H1 (cell line): Measurements from ENCODE around the gene LITAF. TPM values are rescaled to one million over a fixed set of nuclear protein-coding genes. Genes with fewer than 3 reads are reported as not detected.
"Not testable (repeated sequence)": the region's sequence is repeated elsewhere in the genome, so short reads cannot be mapped to it uniquely, and the experiment has no call there.

ENCODE experiments used
- CTCF ChIA-PET: fragments of 300-600 bp; sonication (Branson Sonifier 250); formaldehyde crosslinking; loops from one replicate; lab custom pipeline; 2021; ENCODE audit not compliant: partially characterized antibody; lab: Charles Lee
- POLR2A ChIA-PET: fragments of 300-600 bp; sonication (Branson Sonifier 250); formaldehyde crosslinking; loops from one replicate; lab custom pipeline; 2021; ENCODE audit warnings: inconsistent platforms; ENCODE audit not compliant: partially characterized antibody; lab: Charles Lee
- DNase-seq, 2 experiments: peaks; one replicate each; pipeline versions ENCODE4 v3.0.0 to v3.0.0-alpha.2; 2010 to 2022; ENCODE audit warnings: low spot score in 2 of 2, low read depth in 1 of 2, mixed read lengths in 1 of 2
- FAIRE-seq: peaks from 2 replicates; lab custom pipeline; 2011; peaks lifted over from hg19 to GRCh38; lab: Jason Lieb, UNC
- H2AFZ ChIP-seq: 2 replicates; pipeline ENCODE4 v1.8.1; 2012; ENCODE audit warnings: low read length, inconsistent platforms
- H2AK5ac ChIP-seq: 2 replicates; pipeline ENCODE4 v1.6.1; 2013; ENCODE audit warnings: low read depth, low read length
- H2BK120ac ChIP-seq: replicated peaks from 2 replicates; pipeline ENCODE3; 2013; ENCODE audit warnings: low read depth, low read length, inconsistent platforms
- H2BK12ac ChIP-seq: 2 replicates; pipeline ENCODE4 v1.6.1; 2013; ENCODE audit warnings: low read depth, low read length
- H2BK15ac ChIP-seq: 2 replicates; pipeline ENCODE4 v1.6.1; 2013; ENCODE audit warnings: low read length
- H2BK20ac ChIP-seq: 2 replicates; pipeline ENCODE4 v1.6.1; 2013; ENCODE audit warnings: low read length
- H2BK5ac ChIP-seq: 2 replicates; pipeline ENCODE4 v1.6.1; 2013; ENCODE audit warnings: low read depth, low read length
- H3K14ac ChIP-seq: 2 replicates; pipeline ENCODE4 v1.6.1; 2013; ENCODE audit warnings: inconsistent platforms; ENCODE audit not compliant: insufficient read length
- H3K18ac ChIP-seq: 2 replicates; pipeline ENCODE4 v1.6.1; 2013; ENCODE audit warnings: low read length; ENCODE audit errors: extremely low read depth
- H3K23ac ChIP-seq: 2 replicates; pipeline ENCODE4 v1.6.1; 2013; ENCODE audit warnings: inconsistent platforms; ENCODE audit not compliant: insufficient read length
- H3K23me2 ChIP-seq: 2 replicates; pipeline ENCODE4 v1.6.1; 2013; ENCODE audit warnings: low read depth, low read length
- H3K27ac ChIP-seq: 2 replicates; pipeline ENCODE4 v1.6.1; 2011; ENCODE audit warnings: low read depth, low read length, inconsistent platforms
- H3K27me3 ChIP-seq, 4 experiments: replicated peaks in 1 of 4; 1 replicate in 1 of 4; 2 replicates in 3 of 4; pipeline versions ENCODE4 v1.6.1 to v1.8.1; 2011 to 2013; ENCODE audit warnings: low read length in 3 of 4, mild to moderate bottlenecking in 3 of 4, inconsistent platforms in 2 of 4, mixed read lengths in 2 of 4, moderate library complexity in 1 of 4; ENCODE audit not compliant: control insufficient read depth in 3 of 4, insufficient read depth in 3 of 4; ENCODE audit errors: extremely low read depth in 1 of 4
- H3K36me3 ChIP-seq, 4 experiments: 2 replicates each; pipeline versions ENCODE4 v1.6.1 to v1.8.1; 2011 to 2013; ENCODE audit warnings: mild to moderate bottlenecking in 4 of 4, low read length in 3 of 4, moderate library complexity in 2 of 4, control low read depth in 1 of 4, inconsistent platforms in 1 of 4; ENCODE audit not compliant: insufficient read depth in 4 of 4, control insufficient read depth in 2 of 4
- H3K4ac ChIP-seq: replicated peaks from 2 replicates; pipeline ENCODE3; 2013; ENCODE audit warnings: low read length, low read depth, mixed read lengths, inconsistent platforms; ENCODE audit not compliant: insufficient read length
- H3K4me1 ChIP-seq, 4 experiments: replicated peaks in 1 of 4; 1 replicate in 1 of 4; 2 replicates in 3 of 4; pipeline versions ENCODE4 v1.6.1 to v1.8.1; 2011 to 2013; ENCODE audit warnings: low read length in 3 of 4, inconsistent platforms in 2 of 4, mixed read lengths in 1 of 4; ENCODE audit not compliant: insufficient read depth in 4 of 4, control insufficient read depth in 3 of 4
- H3K4me2 ChIP-seq, 2 experiments: 2 replicates each; pipeline versions ENCODE4 v1.6.1 to v1.8.1; 2011 to 2013; ENCODE audit warnings: low read depth in 2 of 2, low read length in 2 of 2, control low read depth in 1 of 2, inconsistent platforms in 1 of 2, mild to moderate bottlenecking in 1 of 2; ENCODE audit not compliant: insufficient read depth in 1 of 2
- H3K4me3 ChIP-seq, 4 experiments: fragments of 200-600, 300-600 bp in 1 of 4; sonication (generic), shearing (Covaris generic), sonication (Bioruptor Twin) in 1 of 4; 2 replicates each; pipeline versions ENCODE4 v1.5.1 to v1.8.1; 2011 to 2016; ENCODE audit warnings: low read length in 4 of 4, low read depth in 3 of 4, control low read depth in 2 of 4, inconsistent platforms in 2 of 4, mild to moderate bottlenecking in 2 of 4, mixed read lengths in 1 of 4, moderate library complexity in 1 of 4; ENCODE audit not compliant: insufficient read depth in 2 of 4; ENCODE audit errors: extremely low read depth in 1 of 4
- H3K56ac ChIP-seq: replicated peaks from 2 replicates; pipeline ENCODE3; 2013; ENCODE audit warnings: low read depth, mild to moderate bottlenecking, mixed read lengths, low read length, inconsistent platforms; ENCODE audit not compliant: insufficient read length
- H3K79me1 ChIP-seq: 2 replicates; pipeline ENCODE4 v1.6.1; 2013; ENCODE audit warnings: low read depth, low read length, control low read depth
- H3K79me2 ChIP-seq, 2 experiments: 2 replicates each; pipeline versions ENCODE4 v1.6.1 to v1.8.1; 2012 to 2013; ENCODE audit warnings: low read length in 2 of 2, mild to moderate bottlenecking in 2 of 2, inconsistent platforms in 1 of 2; ENCODE audit not compliant: insufficient read depth in 2 of 2, control insufficient read depth in 1 of 2
- H3K9ac ChIP-seq, 4 experiments: replicated peaks in 1 of 4; 1 replicate in 1 of 4; 2 replicates in 3 of 4; pipeline versions ENCODE4 v1.6.1 to v1.8.1; 2011 to 2013; ENCODE audit warnings: low read depth in 3 of 4, low read length in 3 of 4, control low read depth in 2 of 4, mild to moderate bottlenecking in 2 of 4, moderate library complexity in 2 of 4, inconsistent platforms in 1 of 4; ENCODE audit errors: extremely low read depth in 1 of 4
- H3K9me3 ChIP-seq, 2 experiments: 2 replicates each; pipeline versions ENCODE4 v1.6.1 to v1.8.1; 2012 to 2013; ENCODE audit warnings: mild to moderate bottlenecking in 2 of 2, moderate library complexity in 2 of 2, control low read depth in 1 of 2, inconsistent platforms in 1 of 2, low read depth in 1 of 2, low read length in 1 of 2, mixed read lengths in 1 of 2; ENCODE audit not compliant: insufficient read depth in 2 of 2
- H4K20me1 ChIP-seq, 2 experiments: replicated peaks in 1 of 2; 2 replicates each; pipeline versions ENCODE3 to v1.8.1; 2011 to 2013; ENCODE audit warnings: inconsistent platforms in 2 of 2, low read length in 2 of 2, mild to moderate bottlenecking in 1 of 2; ENCODE audit not compliant: insufficient read depth in 2 of 2, control insufficient read depth in 1 of 2
- H4K5ac ChIP-seq: 2 replicates; pipeline ENCODE4 v1.6.1; 2013; ENCODE audit warnings: low read length, low read depth, mixed read lengths, inconsistent platforms; ENCODE audit not compliant: insufficient read length
- H4K8ac ChIP-seq: 2 replicates; pipeline ENCODE4 v1.8.0; 2013; ENCODE audit warnings: mild to moderate bottlenecking, moderate library complexity, low read length, inconsistent platforms; ENCODE audit not compliant: insufficient read depth; ENCODE audit errors: extremely low read depth
- H4K91ac ChIP-seq: replicated peaks from 2 replicates; pipeline ENCODE3; 2013; ENCODE audit warnings: low read length, mixed read lengths, inconsistent platforms; ENCODE audit not compliant: insufficient read length
- WGBS, 2 experiments: shearing (Covaris generic) in 1 of 2; methylation state at CpG; one replicate each; pipeline versions ENCODE4 v1.1.6 to v1.1.7; 2013 to 2015; ENCODE audit warnings: low lambda C conversion rate in 2 of 2, mixed read lengths in 2 of 2, inconsistent platforms in 1 of 2, low coverage in 1 of 2, missing lambda C conversion rate in 1 of 2; ENCODE audit not compliant: insufficient replicate concordance in 2 of 2, insufficient coverage in 1 of 2, insufficient read length in 1 of 2; ENCODE audit errors: extremely low coverage in 1 of 2, missing lambda C conversion rate in 1 of 2; 5-methylcytosine and 5-hydroxymethylcytosine counted together
- polyA plus RNA-seq, 7 experiments: library from polyadenylated mRNA; depleted of rRNA in 3 of 7; stranded (reverse) in 5 of 7; unstranded in 2 of 7; fragments of >200 nt in 5 of 7; fragments of 200-250 nt in 2 of 7; gene quantifications; 1 replicate in 5 of 7; 2 replicates in 1 of 7; 4 replicates in 1 of 7; pipeline versions ENCODE4 v1.2.1 to v1.2.3, GENCODE V29; 2011 to 2013; ENCODE audit warnings: missing spikeins in 2 of 7, mixed read lengths in 2 of 7
- total RNA-seq: library from RNA; stranded (reverse); fragmentation: NEBNext Ultra II Directional; extraction: Animal tissue kit (Norgen Biotek cat#: 25700); gene quantifications from 2 replicates; pipeline ENCODE4 v1.2.1, GENCODE V29; 2021

The LITAF gene
- total and polyA plus RNA-seq, 2 of the 8 experiments (the other 6 are each of a cell fraction or from before 2014, with no cell fraction given), result 165 to 205 TPM

GRCh38 chr16:11577290-11577660 lies 9.4 kb downstream of the LITAF start:
- H2BK15ac ChIP-seq, H3K18ac ChIP-seq, H3K4me2 ChIP-seq, DNase-seq, H2BK20ac ChIP-seq, H3K14ac ChIP-seq, FAIRE-seq, H2BK120ac ChIP-seq, H3K9ac ChIP-seq, H4K91ac ChIP-seq, H3K23ac ChIP-seq, H2BK12ac ChIP-seq, H2AK5ac ChIP-seq, H3K79me1 ChIP-seq, H3K23me2 ChIP-seq, CTCF ChIA-PET, H3K9me3 ChIP-seq, H4K5ac ChIP-seq, H2AFZ ChIP-seq, H2BK5ac ChIP-seq, POLR2A ChIA-PET, H3K27ac ChIP-seq, H3K27me3 ChIP-seq, H4K8ac ChIP-seq, H3K4me3 ChIP-seq, H3K56ac ChIP-seq: not testable (repeated sequence)
- 96% methylated on average over 6 of the region's 8 CpGs; no CpG with 5 or more reads in 1 of the 2 experiments for WGBS, 2 experiments
- Histone ChIP-seq H4K20me1 (peaks cover 0 to 15% of the 10 kb centered on the region in 2 experiments), H3K4me1 (peaks cover 0 to 12% (median 5%) of the 10 kb centered on the region in 4 experiments; a peak in 4 of 7 replicates), H3K36me3 (peaks cover 0 to 12% (median 0%) of the 10 kb centered on the region in 4 experiments; a peak in 1 of 8 replicates), H3K4ac (peak overlapping the region; percentile 51), H3K79me2 (peaks cover 24 to 89% of the 10 kb centered on the region in 2 experiments)
